HEK293T (cell line): ENCODE results near the gene ANXA1.

Source experiments
- ELF4 ChIP-seq: fragments of 450-650 bp; IDR thresholded peaks from 2 replicates; pipeline ENCODE4 v1.6.1; 2017; ENCODE audit warnings: antibody characterized with exemption
- NFRKB ChIP-seq: fragments of 450-650 bp; IDR thresholded peaks from 2 replicates; pipeline ENCODE4 v1.6.1; 2016; ENCODE audit warnings: mild to moderate bottlenecking, moderate library complexity
- TARDBP ChIP-seq: fragments of 450-650 bp; IDR thresholded peaks from 2 replicates; pipeline ENCODE4 v1.6.1; 2016
- ZNF384 ChIP-seq: fragments of 450-650 bp; IDR thresholded peaks from 2 replicates; pipeline ENCODE4 v1.6.1; 2016

DNA sequence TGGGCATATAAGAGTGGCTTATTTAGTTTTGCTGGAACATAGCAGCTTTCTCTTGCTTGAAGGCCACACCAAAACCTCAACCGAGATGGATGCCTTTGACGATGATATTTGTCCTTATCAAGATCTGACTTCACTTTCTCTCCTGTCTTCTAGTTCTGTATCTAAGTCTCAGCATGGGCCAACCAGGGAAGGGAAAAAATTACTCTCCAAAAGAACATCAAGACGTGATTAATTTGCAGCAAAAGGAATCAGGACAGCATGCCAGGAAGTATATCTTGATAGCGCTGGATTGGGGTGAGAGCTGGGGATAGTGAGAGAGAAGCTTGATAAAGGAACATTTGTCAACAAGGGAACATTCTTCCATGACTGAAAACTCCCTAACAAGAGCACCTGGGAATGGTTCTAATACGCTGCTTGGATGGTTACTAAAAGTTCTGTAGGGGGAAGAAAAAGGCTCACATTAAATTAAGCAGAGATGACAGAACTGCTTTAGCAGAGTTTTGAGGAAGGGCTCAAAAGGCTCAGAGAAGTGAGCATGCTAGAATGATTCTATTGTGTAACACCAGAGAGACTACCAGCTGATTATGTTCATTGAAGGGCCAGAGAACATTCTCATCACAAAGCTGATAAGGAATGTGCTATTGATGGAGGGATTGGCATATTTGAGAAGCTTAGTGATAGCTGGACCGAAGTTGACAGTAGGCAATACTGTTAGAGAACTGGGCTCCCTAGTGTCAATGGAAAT is 21.6 kb upstream of the ANXA1 start:
- TF ChIP-seq ZNF384 (no peak), ELF4 (no peak), NFRKB (no peak), TARDBP (no peak)
